Neutrophil (primary cell): ENCODE data around the gene SLX4IP.

ENCODE experiments used
- H3K27ac ChIP-seq: fragments of 200-600 bp; sonication (generic); 2 replicates; pipeline ENCODE4 v1.5.1; 2016; ENCODE audit warnings: mild to moderate bottlenecking, moderate library complexity
- H3K27me3 ChIP-seq: fragments of 200-600 bp; sonication (generic); 2 replicates; pipeline ENCODE4 v1.6.0; 2016; ENCODE audit warnings: mild to moderate bottlenecking
- H3K36me3 ChIP-seq: fragments of 200-600 bp; sonication (generic); 2 replicates; pipeline ENCODE4 v1.5.1; 2017
- H3K4me1 ChIP-seq, 2 experiments: fragments of 200-600 bp in 1 of 2; sonication (generic) in 1 of 2; 1 replicate in 1 of 2; 2 replicates in 1 of 2; pipeline versions ENCODE4 v1.5.1 to v1.6.1; 2013 to 2016; ENCODE audit warnings: low read depth in 1 of 2, low read length in 1 of 2, mild to moderate bottlenecking in 1 of 2, moderate library complexity in 1 of 2; ENCODE audit not compliant: control insufficient read depth in 1 of 2, insufficient read depth in 1 of 2
- H3K4me3 ChIP-seq, 2 experiments: fragments of 200-600 bp in 1 of 2; sonication (generic) in 1 of 2; 1 replicate in 1 of 2; 2 replicates in 1 of 2; pipeline ENCODE4 v1.5.1; 2013 to 2016; ENCODE audit warnings: low read depth in 1 of 2, low read length in 1 of 2, mild to moderate bottlenecking in 1 of 2, moderate library complexity in 1 of 2
- H3K9me3 ChIP-seq: fragments of 200-600 bp; sonication (generic); 2 replicates; pipeline ENCODE4 v1.5.1; 2016
- CTCF ChIP-seq: fragments of 200-600 bp; sonication (generic); IDR thresholded peaks from 2 replicates; pipeline ENCODE4 v1.5.1; 2016; ENCODE audit warnings: antibody characterized with exemption

The SLX4IP gene

GRCh38 chr20:10634211-10634610, 199.1 kb downstream of the SLX4IP start:
- Histone ChIP-seq H3K27ac (no peak overlapping the region), H3K4me3 (no peak overlapping the region), H3K9me3 (no peaks in the 10 kb centered on the region), H3K27me3 (no peaks in the 10 kb centered on the region), H3K4me1 (no peaks in the 10 kb centered on the region), H3K36me3 (peaks cover 26% of the 10 kb centered on the region)
- no peak for TF ChIP-seq CTCF

GRCh38 chr20:10634683-10635411, 199.7 kb downstream of the SLX4IP start:
- Histone ChIP-seq H3K4me3 (no peak overlapping the region), H3K4me1 (no peaks in the 10 kb centered on the region), H3K36me3 (peaks cover 33% of the 10 kb centered on the region), H3K9me3 (no peaks in the 10 kb centered on the region), H3K27ac (no peak overlapping the region), H3K27me3 (no peaks in the 10 kb centered on the region)
- TF ChIP-seq CTCF: no peak

GRCh38 chr20:10635476-10636208, 200.5 kb downstream of the SLX4IP start:
- peaks cover 41% of the 10 kb centered on the region for H3K36me3 ChIP-seq
- no peak overlapping the region for H3K27ac ChIP-seq
- no peaks in the 10 kb centered on the region for H3K4me1 ChIP-seq
- no peaks in the 10 kb centered on the region for H3K27me3 ChIP-seq
- no peak overlapping the region for H3K4me3 ChIP-seq
- TF ChIP-seq CTCF: no peak
- no peaks in the 10 kb centered on the region for H3K9me3 ChIP-seq

- no peak overlapping the region for H3K4me3 ChIP-seq
- no peaks in the 10 kb centered on the region for H3K9me3 ChIP-seq
- H3K4me1 ChIP-seq: no peaks in the 10 kb centered on the region
- peaks cover 48% of the 10 kb centered on the region for H3K36me3 ChIP-seq
- no peak overlapping the region for H3K27ac ChIP-seq
- H3K27me3 ChIP-seq: no peaks in the 10 kb centered on the region
- TF ChIP-seq CTCF: no peak
Observed at GRCh38 chr20:10636326-10636818, 201.3 kb downstream of the SLX4IP start.

GRCh38 chr20:10637031-10637559, 202.0 kb downstream of the SLX4IP start:
- H3K27ac ChIP-seq: no peak overlapping the region
- no peaks in the 10 kb centered on the region for H3K4me1 ChIP-seq
- no peak for TF ChIP-seq CTCF

More at GRCh38 chr20:10637031-10637559, 202.0 kb downstream of the SLX4IP start:
- no peaks in the 10 kb centered on the region for H3K27me3 ChIP-seq
- H3K9me3 ChIP-seq: no peaks in the 10 kb centered on the region
- H3K4me3 ChIP-seq: no peak overlapping the region
- peaks cover 55% of the 10 kb centered on the region for H3K36me3 ChIP-seq
